SK-MEL-5 (cell line): ENCODE measurements around the gene RABL3. TPM values are rescaled to one million over a fixed set of nuclear protein-coding genes. Genes with fewer than 3 reads are reported as not detected.
"Not testable (repeated sequence)": the region's sequence is repeated elsewhere in the genome, so short reads cannot be mapped to it uniquely, and the experiment has no call there.

Experiments
- DNase-seq: peaks from one replicate; pipeline ENCODE4 v3.0.0-alpha.2; 2016; ENCODE audit warnings: low read depth, low spot score
- in situ Hi-C: cut with HindIII; loops from 2 replicates; pipeline ENCODE4 v1.10.0; 2016; ENCODE audit warnings: low sequenced_read_pairs, high pct_unique_total_duplicates, low pct_unique_long_range_greater_than_20kb
- total RNA-seq: library from RNA; depleted of rRNA; stranded (reverse); fragments of >200 nt; shearing (Covaris generic); gene quantifications from 2 replicates; pipeline ENCODE4 v1.2.3, GENCODE V29; 2014

The RABL3 gene
- total RNA-seq, 1 experiment from 2014 or later = 8.6 TPM

GRCh38 chr3:120753810-120754209, 11.5 kb upstream of the RABL3 start:
- in situ Hi-C loops = no loop called here
- no peak for DNase-seq

DNA sequence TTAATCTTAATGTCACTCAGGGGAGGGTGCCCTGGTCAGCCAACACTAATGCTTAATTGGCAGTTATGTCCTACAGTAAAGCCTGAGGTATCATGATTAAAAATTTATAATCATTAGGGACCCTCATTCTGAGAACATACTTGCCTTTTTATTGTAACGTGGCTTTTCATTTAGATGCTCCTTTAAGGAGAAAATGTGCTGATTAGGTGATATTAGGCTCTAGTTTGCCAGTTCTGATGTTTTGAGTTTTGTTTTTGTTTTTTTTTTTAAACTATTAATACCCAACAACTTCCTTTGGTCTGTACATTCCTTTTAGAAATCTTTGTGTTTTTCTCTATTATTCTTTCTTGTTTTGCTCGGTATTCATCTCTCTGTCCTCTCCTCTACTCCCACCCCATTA, 10.5 kb upstream of the RABL3 start:
- in situ Hi-C loops = no loop called here

DNA sequence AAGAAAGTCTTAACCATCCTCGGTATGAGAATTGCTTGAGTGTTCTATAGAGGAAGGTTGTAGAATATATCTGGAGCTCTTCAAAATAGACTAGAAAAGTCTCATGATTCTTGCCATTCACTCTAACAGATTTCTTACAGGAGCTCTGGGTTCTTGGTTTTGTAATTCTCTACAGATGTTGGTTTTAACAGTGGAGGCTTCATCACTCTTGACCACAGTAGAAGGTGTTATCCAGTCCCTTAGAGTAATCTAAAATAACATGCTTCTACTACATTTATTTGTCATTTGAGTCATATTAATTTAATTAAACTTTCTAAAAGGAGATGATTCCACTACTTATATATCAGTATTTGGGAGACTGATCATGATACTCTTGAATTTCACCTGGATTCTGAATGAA, 9.9 kb upstream of the RABL3 start:
- in situ Hi-C loops = no loop called here
- DNase-seq = no peak

More for the DNA sequence above, 10.5 kb upstream of the RABL3 start:
- DNase-seq = no peak

- in situ Hi-C loops = no loop called here
- no peak for DNase-seq
Measured at GRCh38 chr3:120749843-120750242, 7.5 kb upstream of the RABL3 start.

DNA sequence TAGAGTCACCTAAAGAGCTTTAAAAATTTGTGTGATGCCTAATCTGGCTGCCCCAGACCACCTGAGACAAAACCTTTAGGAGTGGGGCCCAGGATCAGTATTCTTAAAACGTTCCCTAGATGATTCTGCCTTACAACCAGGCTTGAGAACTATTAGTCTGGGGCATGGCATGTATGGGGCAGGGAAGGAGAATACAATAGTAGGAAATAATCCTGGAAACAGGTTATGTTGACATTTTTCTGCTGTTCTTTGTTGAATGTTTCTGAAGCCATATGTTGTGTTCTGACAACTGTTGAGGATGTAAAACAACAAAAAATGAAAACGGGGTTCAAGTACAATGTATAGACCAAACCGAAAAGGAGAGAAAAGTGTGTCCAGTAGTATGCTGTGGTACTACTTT, 3.1 kb upstream of the RABL3 start:
- in situ Hi-C loops = no loop called here
- DNase-seq = no peak

- in situ Hi-C loops = no loop called here
- no peak for DNase-seq
Measured at GRCh38 chr3:120743556-120744195, 1.4 kb upstream of the RABL3 start.

DNA sequence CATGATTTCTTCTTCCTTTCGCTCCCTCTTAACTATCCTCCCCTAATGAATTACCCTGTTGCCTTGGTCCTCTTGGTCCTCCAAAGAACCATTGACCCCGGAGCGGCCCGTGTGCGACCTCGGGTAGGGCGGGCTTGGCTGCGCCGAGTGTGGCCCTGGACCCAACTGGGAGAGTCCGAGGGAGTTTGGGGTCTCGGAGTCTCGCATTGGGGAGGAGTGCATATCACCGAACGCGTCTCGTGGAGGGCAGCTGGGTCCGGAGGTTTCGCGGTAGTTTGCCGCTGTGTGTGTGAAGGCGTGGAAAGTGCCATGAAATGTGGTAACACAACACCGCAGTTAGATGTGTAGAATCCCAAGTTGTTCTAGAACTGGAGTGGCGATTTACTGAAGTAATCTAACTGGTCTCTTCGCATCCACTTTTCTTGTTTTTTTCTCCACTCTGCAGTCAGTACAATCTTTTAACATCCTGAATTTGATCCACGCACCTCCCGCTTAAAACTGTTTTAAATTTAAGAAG, 591 bp upstream of the RABL3 start:
- DNase-seq = no peak
- in situ Hi-C loops = no loop called here

- in situ Hi-C loops = no loop called here
- DNase-seq = no peak
Measured at GRCh38 chr3:120741837-120742197, 499 bp downstream of the RABL3 start.

- in situ Hi-C loops = no loop called here
- no peak for DNase-seq
Measured at GRCh38 chr3:120741320-120741719, 996 bp downstream of the RABL3 start.

- DNase-seq, in situ Hi-C loops: not testable (repeated sequence)
Measured at GRCh38 chr3:120738006-120738405, 4.3 kb downstream of the RABL3 start.

DNA sequence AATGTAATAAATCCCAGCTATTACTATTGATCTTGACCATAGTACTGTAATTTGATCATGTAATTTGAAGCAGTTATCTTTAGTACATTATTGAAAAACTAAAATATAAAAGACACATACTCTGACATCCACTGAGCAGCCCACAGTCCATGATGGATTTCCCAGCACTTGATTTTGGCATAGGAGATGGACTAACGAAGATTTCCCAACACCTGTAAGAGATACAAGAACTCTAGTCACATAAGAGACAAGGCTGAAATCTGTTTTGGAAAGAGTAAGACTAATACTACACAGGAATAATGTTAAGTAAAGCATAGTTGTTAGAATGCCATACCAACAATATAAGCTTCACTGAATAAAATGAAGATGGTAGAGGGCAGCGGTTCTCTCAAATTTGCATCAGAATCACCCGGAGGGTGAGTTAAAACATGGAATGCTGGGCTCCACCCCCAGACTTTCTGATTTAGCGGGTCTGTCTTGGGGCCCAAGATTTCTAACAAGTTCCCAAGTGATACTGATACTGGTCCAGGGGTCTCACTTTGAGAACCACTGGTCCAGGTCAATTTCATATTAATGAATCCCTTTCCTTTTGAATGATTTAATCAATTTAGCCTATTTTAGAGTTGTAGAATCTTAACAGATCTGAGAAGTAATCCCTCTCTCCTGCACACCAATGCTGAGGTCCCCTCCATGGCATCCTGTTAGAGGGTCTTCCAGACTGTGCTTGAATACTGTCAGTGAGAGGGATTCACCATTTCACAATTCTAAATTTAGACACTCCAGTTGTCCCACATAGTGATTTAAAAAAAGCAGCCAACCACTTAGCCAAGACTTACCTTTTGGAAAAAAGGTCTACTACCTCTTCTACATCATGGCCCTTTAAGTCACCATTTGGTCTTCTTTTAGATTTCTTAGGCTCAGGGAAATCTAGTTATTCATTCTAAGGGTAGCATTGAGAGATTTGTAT, 11.5 kb downstream of the RABL3 start:
- no peak for DNase-seq
- in situ Hi-C loops = no loop called here

DNA sequence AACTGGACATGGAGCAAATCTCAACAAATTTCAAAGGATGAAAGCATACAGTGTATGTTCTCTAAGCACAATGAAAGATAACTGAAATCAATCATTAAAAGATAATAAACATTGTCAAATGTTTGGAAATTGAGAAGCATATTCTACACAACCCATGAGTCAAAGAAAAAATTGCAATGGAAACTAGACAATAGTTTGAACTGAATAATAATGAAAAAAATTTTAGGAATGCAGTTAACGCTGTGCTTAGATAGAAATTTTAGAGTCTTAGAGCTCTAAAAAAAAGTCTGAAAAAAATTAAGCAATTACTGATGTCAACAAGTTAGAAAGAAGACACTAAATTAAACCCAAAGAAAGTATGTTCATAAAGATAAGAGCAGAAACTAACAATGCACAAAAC, 15.5 kb downstream of the RABL3 start:
- in situ Hi-C loops = no loop called here
- DNase-seq = no peak

DNA sequence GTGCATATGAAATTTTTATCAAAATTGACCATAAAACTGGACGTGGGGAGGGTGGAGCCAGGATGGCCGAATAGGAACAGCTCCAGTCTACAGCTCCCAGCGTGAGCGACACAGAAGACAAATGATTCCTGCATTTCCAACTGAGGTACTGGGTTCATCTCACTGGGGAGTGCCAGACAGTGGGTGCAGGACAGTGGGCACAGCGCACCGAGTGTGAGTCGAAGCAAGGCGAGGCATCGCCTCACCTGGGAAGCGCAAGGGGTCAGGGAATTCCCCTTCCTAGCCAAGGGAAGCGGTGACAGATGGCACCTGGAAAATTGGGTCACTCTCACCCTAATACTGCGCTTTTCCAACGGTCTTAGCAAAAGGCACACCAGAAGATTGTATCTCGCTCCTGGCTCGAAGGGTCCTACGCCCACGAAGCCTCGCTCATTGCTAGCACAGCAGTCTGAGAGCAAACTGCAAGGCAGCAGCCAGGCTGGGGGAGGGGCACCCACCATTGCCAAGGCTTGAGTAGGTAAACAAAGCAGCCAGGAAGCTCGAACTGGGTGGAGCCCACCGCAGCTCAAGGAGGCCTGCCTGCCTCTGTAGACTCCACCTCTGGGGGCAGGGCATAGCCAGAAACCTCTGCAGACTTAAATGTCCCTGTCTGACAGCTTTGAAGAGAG, 23.0 kb downstream of the RABL3 start:
- in situ Hi-C loops, DNase-seq: not testable (repeated sequence)

GRCh38 chr3:120713262-120713661, 29.1 kb downstream of the RABL3 start:
- no peak for DNase-seq
- in situ Hi-C loops = no loop called here

GRCh38 chr3:120710369-120710768, 31.9 kb downstream of the RABL3 start:
- in situ Hi-C loops = no loop called here
- no peak for DNase-seq

DNA sequence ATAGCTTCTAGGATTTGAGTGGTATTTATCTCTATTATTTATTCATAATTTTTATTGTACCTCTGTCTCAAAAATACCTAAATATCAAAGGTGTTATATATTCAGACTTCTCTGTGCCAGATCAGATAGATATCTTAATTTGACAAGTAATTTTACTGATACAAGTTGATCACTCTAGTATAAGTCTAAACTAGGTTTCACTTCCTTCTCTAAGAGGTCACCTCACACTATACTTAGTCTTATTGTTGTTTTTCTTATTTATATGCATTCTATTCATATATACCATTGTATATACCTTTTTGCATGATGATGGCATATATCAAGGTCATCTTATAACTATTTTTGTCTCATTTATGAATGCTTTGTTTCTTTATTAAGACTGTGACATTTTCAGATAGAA, 33.9 kb downstream of the RABL3 start:
- in situ Hi-C loops = no loop called here
- no peak for DNase-seq

GRCh38 chr3:120706950-120707349, 35.4 kb downstream of the RABL3 start:
- in situ Hi-C loops = no loop called here
- DNase-seq = no peak

GRCh38 chr3:120705884-120706582, 36.3 kb downstream of the RABL3 start:
- DNase-seq = no peak
- in situ Hi-C loops = no loop called here
